HL-60/S4 treated with phorbol 12-myristate 13-acetate at 8.2 ng/mL for 4 days and 3 days (cell line): Measurements from ENCODE around the gene CALML6.

Experiments
- in situ Hi-C: fragments of 300-500 bp; cut with MboI; formaldehyde crosslinking; loops from 2 replicates; pipeline ENCODE4 v1.15.0; 2022; ENCODE audit warnings: low sequenced_read_pairs

CALML6 gene

GRCh38 chr1:1891349-1892078 lies 23.5 kb upstream of the CALML6 start:
- in situ Hi-C loops, result no loop called here

- in situ Hi-C loops, result no loop called here
Observed at GRCh38 chr1:1892079-1892762, 22.8 kb upstream of the CALML6 start.

- in situ Hi-C loops, result no loop called here
Observed at GRCh38 chr1:1892763-1893120, 22.3 kb upstream of the CALML6 start.

GRCh38 chr1:1893291-1893985 lies 21.6 kb upstream of the CALML6 start:
- in situ Hi-C loops, result no loop called here

- in situ Hi-C loops, result no loop called here
Observed at GRCh38 chr1:1893997-1894353, 21.1 kb upstream of the CALML6 start.

GRCh38 chr1:1894354-1895059 lies 20.6 kb upstream of the CALML6 start:
- in situ Hi-C loops, result no loop called here

- in situ Hi-C loops, result no loop called here
Observed at GRCh38 chr1:1895060-1895418, 20.0 kb upstream of the CALML6 start.

- in situ Hi-C loops, result no loop called here
Observed at GRCh38 chr1:1895456-1896336, 19.4 kb upstream of the CALML6 start.

GRCh38 chr1:1898246-1898933 lies 16.7 kb upstream of the CALML6 start:
- in situ Hi-C loops, result no loop called here

GRCh38 chr1:1899266-1899966 lies 15.6 kb upstream of the CALML6 start:
- in situ Hi-C loops, result no loop called here

- in situ Hi-C loops, result no loop called here
Observed at GRCh38 chr1:1899967-1900327, 15.1 kb upstream of the CALML6 start.

GRCh38 chr1:1900883-1901640 lies 14.0 kb upstream of the CALML6 start:
- in situ Hi-C loops, result no loop called here

- in situ Hi-C loops, result no loop called here
Observed at GRCh38 chr1:1901641-1902294, 13.3 kb upstream of the CALML6 start.

GRCh38 chr1:1903224-1903623 lies 11.8 kb upstream of the CALML6 start:
- in situ Hi-C loops, result no loop called here

- in situ Hi-C loops, result no loop called here
Observed at GRCh38 chr1:1906185-1907097, 8.6 kb upstream of the CALML6 start.

- in situ Hi-C loops, result no loop called here
Observed at GRCh38 chr1:1907098-1907736, 7.8 kb upstream of the CALML6 start.

- in situ Hi-C loops, result no loop called here
Observed at GRCh38 chr1:1908506-1908791, 6.6 kb upstream of the CALML6 start.
